ENCODE results near the gene DUOX2. TPM values are rescaled to one million over a fixed set of nuclear protein-coding genes. Genes with fewer than 3 reads are reported as not detected.

Gene DUOX2
- total RNA-seq, 1 experiment from 2014 or later = 0.44 TPM

- Histone ChIP-seq H3K36me3 (ENCODE audit: control insufficient read depth in 1 of 2, insufficient read depth in 2 of 2, low read length in 2 of 2) (no peaks in the 10 kb centered on the region), H3K27ac (ENCODE audit: low read depth, low read length) (no peak overlapping the region), H4K20me1 (ENCODE audit: insufficient read depth) (no peaks in the 10 kb centered on the region), H3K9me2 (ENCODE audit: insufficient read depth) (no peaks in the 10 kb centered on the region), H2AFZ (ENCODE audit: low read depth, low read length, poor library complexity, severe bottlenecking) (no peak overlapping the region), H3K79me2 (ENCODE audit: insufficient read depth, low read length) (no peaks in the 10 kb centered on the region), H3K9ac (ENCODE audit: low read length) (no peak overlapping the region), H3K4me1 (ENCODE audit: control insufficient read depth in 1 of 2, insufficient read depth in 2 of 2, low read length in 2 of 2) (peaks cover 0 to 2% of the 10 kb centered on the region in 2 experiments; a peak in 2 of 4 replicates), H3K9me3 (ENCODE audit: control insufficient read depth in 1 of 2, insufficient read depth in 1 of 2, low read depth in 1 of 2, low read length in 2 of 2) (no peaks in the 10 kb centered on the region), H3K4me2 (ENCODE audit: low read length) (no peak overlapping the region), H3K4me3 (replicated peaks in 1 of 2; ENCODE audit: low read depth in 1 of 2, low read length in 2 of 2) (no peak overlapping the region), H3K27me3 (ENCODE audit: insufficient read depth, low read length) (no peaks in the 10 kb centered on the region)
- ChIA-PET POLR2A (no interaction called here), RAD21 (ENCODE audit: low non-redundant PET in 1 of 2, low total read pairs in 2 of 2, uncharacterized antibody in 2 of 2, unreplicated experiment in 2 of 2) (no interaction called here), CTCF (interaction anchor here (0.7 kb wide), 1 partner anchor 14 kb away, joined by 4 read pairs; no protein-coding TSS in a partner anchor)
- DNase-seq (ENCODE audit: low read depth, low spot score) (no peak), ATAC-seq (no peak)
- no TSS peak for BruUV-seq (replicated peaks)
- intact Hi-C loops (cut with micrococcal nuclease) = no loop called here
- TF ChIP-seq SP1 (IDR thresholded peaks at IDR 0.05; ENCODE audit: low read depth) (no peak), ZBTB33 (IDR thresholded peaks at IDR 0.05; ENCODE audit: extremely low read depth, insufficient replicate concordance, low read length) (no peak), ELF1 (IDR thresholded peaks at IDR 0.05; ENCODE audit: borderline replicate concordance, low read depth) (no peak), SIN3A (IDR thresholded peaks at IDR 0.05; ENCODE audit: low read depth) (no peak), SRF (IDR thresholded peaks at IDR 0.05; ENCODE audit: low read depth) (no peak), REST (IDR thresholded peaks at IDR 0.05; ENCODE audit: low read depth) (no peak)
These were observed 1.2 kb downstream of the DUOX2 start for GRCh38 chr15:45112591-45113379.

Data from HCT116 (cell line).